GM12878 (cell line): Measurements from ENCODE around the gene EPHB2. TPM values are rescaled to one million over a fixed set of nuclear protein-coding genes. Genes with fewer than 3 reads are reported as not detected.

Experiments used
- ATAC-seq: fragments of 200-7000 bp; cut with Tn5 transposase; 3 replicates; pipeline ENCODE4 v1.9.1; 2020; ENCODE audit warnings: mild to moderate bottlenecking, moderate library complexity
- BruUV-seq: library from RNA; stranded (reverse); fragments of 400-500 nt; replicated peaks from 2 replicates; lab custom pipeline; 2021; lab: Mats Ljungman, UMichigan
- CTCF ChIA-PET: fragments of 300-600 bp; sonication (Branson Sonifier 250); formaldehyde crosslinking; extraction: SDS; loops from one replicate; lab custom pipeline; 2021; ENCODE audit warnings: inconsistent platforms; lab: Yijun Ruan, JAX
- POLR2A ChIA-PET: fragments of 350-600 bp; formaldehyde crosslinking; extraction: SDS; loops from one replicate; lab custom pipeline; 2021; ENCODE audit warnings: inconsistent platforms; lab: Charles Lee
- RAD21 ChIA-PET: fragments of 300-600 bp; sonication (Branson Sonifier 250); formaldehyde crosslinking; loops from one replicate; lab custom pipeline; 2023; ENCODE audit warnings: antibody characterized with exemption; ENCODE audit not compliant: unreplicated experiment; lab: Charles Lee
- SMC1A ChIA-PET: fragments of 300-600 bp; sonication (Branson Sonifier 250); formaldehyde crosslinking; loops from one replicate; lab custom pipeline; 2023; ENCODE audit not compliant: unreplicated experiment, uncharacterized antibody; lab: Charles Lee
- DNase-seq: peaks from one replicate; pipeline ENCODE4 v3.0.0-alpha.2; 2011; ENCODE audit warnings: low read depth, low spot score
- FAIRE-seq: peaks from 3 replicates; lab custom pipeline; 2011; peaks lifted over from hg19 to GRCh38; lab: Jason Lieb, UNC
- H2AFZ ChIP-seq: 2 replicates; pipeline ENCODE4 v1.6.0; 2011; ENCODE audit warnings: low read depth, low read length, control low read depth; ENCODE audit not compliant: control insufficient read depth
- H3K27ac ChIP-seq: 2 replicates; pipeline ENCODE4 v1.5.1; 2011; ENCODE audit warnings: control low read depth; ENCODE audit not compliant: control insufficient read depth, insufficient read depth
- H3K27me3 ChIP-seq, 2 experiments: replicated peaks in 1 of 2; 2 replicates each; pipeline versions ENCODE4 v1.6.0 to v1.6.1; 2011; ENCODE audit warnings: low read length in 1 of 2; ENCODE audit not compliant: control insufficient read depth in 2 of 2, insufficient read depth in 2 of 2
- H3K36me3 ChIP-seq, 2 experiments: 2 replicates each; pipeline ENCODE4 v1.5.1; 2011; ENCODE audit warnings: low read length in 1 of 2; ENCODE audit not compliant: control insufficient read depth in 2 of 2, insufficient read depth in 2 of 2
- H3K4me1 ChIP-seq: 2 replicates; pipeline ENCODE4 v1.6.1; 2011; ENCODE audit warnings: mild to moderate bottlenecking, low read length, moderate library complexity, mixed read lengths; ENCODE audit not compliant: control insufficient read depth, insufficient read depth
- H3K4me2 ChIP-seq: 2 replicates; pipeline ENCODE4 v1.6.0; 2011; ENCODE audit warnings: control low read depth; ENCODE audit not compliant: control insufficient read depth, insufficient read depth
- H3K4me3 ChIP-seq: fragments of 200-600 bp; sonication (generic); 2 replicates; pipeline ENCODE4 v1.5.1; 2016
- H3K79me2 ChIP-seq: 2 replicates; pipeline ENCODE4 v1.6.0; 2011; ENCODE audit warnings: low read length; ENCODE audit not compliant: control insufficient read depth, insufficient read depth
- H3K9ac ChIP-seq: 2 replicates; pipeline ENCODE4 v1.8.0; 2011; ENCODE audit warnings: low read length, control low read depth, mixed read lengths; ENCODE audit not compliant: control insufficient read depth, insufficient read depth
- H3K9me3 ChIP-seq: replicated peaks from 3 replicates; pipeline ENCODE4 v1.5.1; 2011; ENCODE audit warnings: mild to moderate bottlenecking, low read length; ENCODE audit not compliant: control insufficient read depth, insufficient read depth
- H4K20me1 ChIP-seq: 2 replicates; pipeline ENCODE4 v1.6.0; 2011; ENCODE audit not compliant: control insufficient read depth, insufficient read depth
- ATF7 ChIP-seq: fragments of 450-650 bp; IDR thresholded peaks from 2 replicates; pipeline ENCODE4 v1.6.1; 2016; ENCODE audit warnings: low read depth, mild to moderate bottlenecking
- DPF2 ChIP-seq: fragments of 450-650 bp; IDR thresholded peaks from 2 replicates; pipeline ENCODE4 v1.6.1; 2017; ENCODE audit warnings: mild to moderate bottlenecking
- MLLT1 ChIP-seq: fragments of 450-650 bp; IDR thresholded peaks from 2 replicates; pipeline ENCODE4 v1.6.1; 2016; ENCODE audit warnings: mild to moderate bottlenecking
- POU2F2 ChIP-seq: IDR thresholded peaks from 3 replicates; pipeline ENCODE4 v1.6.1; 2011; ENCODE audit warnings: low read depth, mild to moderate bottlenecking, low read length, borderline replicate concordance
- SMAD1 ChIP-seq: fragments of 450-650 bp; IDR thresholded peaks from 2 replicates; pipeline ENCODE4 v1.6.1; 2018; ENCODE audit warnings: mild to moderate bottlenecking, low read depth; ENCODE audit not compliant: partially characterized antibody
- WGBS: methylation state at CpG from one replicate; pipeline ENCODE4 v1.1.6; 2016; ENCODE audit warnings: low lambda C conversion rate; ENCODE audit not compliant: insufficient replicate concordance, insufficient coverage; ENCODE audit errors: missing lambda C conversion rate; 5-methylcytosine and 5-hydroxymethylcytosine counted together
- in situ Hi-C: fragments of 300-500 bp; cut with MboI; formaldehyde crosslinking; loops from 9 replicates; pipeline ENCODE4 v1.14.3; 2018; ENCODE audit warnings: mixed read lengths
- intact Hi-C: fragments of 100-400 bp; cut with micrococcal nuclease; formaldehyde crosslinking; loops from one replicate; pipeline ENCODE4 v1.14.2; 2022; ENCODE audit not compliant: unreplicated experiment
- polyA plus RNA-seq, 11 experiments: library from polyadenylated mRNA; depleted of rRNA in 4 of 11; unstranded in 6 of 11; stranded (reverse) in 5 of 11; fragments of >200 nt; fragmentation: Nextera tagmentation in 4 of 11; fragmentation: Illumina TruSeq in 1 of 11; extraction: Ambion mirVana in 4 of 11; extraction: Trizol in 1 of 11; gene quantifications; 1 replicate in 1 of 11; 2 replicates in 10 of 11; pipeline versions ENCODE4 v1.2.1 to v1.2.3, GENCODE V29; 2011 to 2016; ENCODE audit warnings: inconsistent platforms in 2 of 11, missing spikeins in 2 of 11, low read depth in 1 of 11
- total RNA-seq, 4 experiments: library from RNA; depleted of rRNA in 3 of 4; stranded (reverse); fragments of >200 nt in 3 of 4; fragmentation: Illumina TruSeq in 1 of 4; extraction: Trizol in 1 of 4; gene quantifications; 2 replicates each; pipeline versions ENCODE4 v1.2.1 to v1.2.3, GENCODE V29; 2013 to 2021

EPHB2 gene
- total and polyA plus RNA-seq, 10 of the 15 experiments (the other 5 are each of a cell fraction or from before 2014, with no cell fraction given): 0.13 to 3.3 (median 0.92) TPM

- Histone ChIP-seq H3K27ac (no peak overlapping the region), H3K4me3 (no peak overlapping the region), H3K9me3 (no peaks in the 10 kb centered on the region), H3K4me1 (no peaks in the 10 kb centered on the region), H3K4me2 (no peak overlapping the region), H3K36me3 (no peaks in the 10 kb centered on the region), H4K20me1 (no peaks in the 10 kb centered on the region), H2AFZ (no peak overlapping the region), H3K9ac (no peak overlapping the region), H3K27me3 (peaks cover 0 to 2% of the 10 kb centered on the region in 2 experiments; a peak in 2 of 4 replicates), H3K79me2 (no peaks in the 10 kb centered on the region)
- no peak for DNase-seq
- intact Hi-C loops (no loop called here), in situ Hi-C loops (no loop called here)
- ChIA-PET CTCF (interaction anchor here (0.8 kb wide), 1 partner anchor 117 kb away, joined by 3 read pairs; no protein-coding TSS in a partner anchor), RAD21 (no interaction called here), SMC1A (no interaction called here), POLR2A (no interaction called here)
- BruUV-seq: no TSS peak
- no peak for FAIRE-seq
- no peak for ATAC-seq
- TF ChIP-seq MLLT1 (no peak), POU2F2 (no peak), ATF7 (no peak)
- WGBS: 25% methylated on average over 12 of the region's 13 CpGs
Observed at GRCh38 chr1:22772014-22772413, 61.4 kb downstream of the EPHB2 start.

- Histone ChIP-seq H3K9me3 (no peaks in the 10 kb centered on the region), H3K79me2 (no peaks in the 10 kb centered on the region), H4K20me1 (no peaks in the 10 kb centered on the region), H2AFZ (no peak overlapping the region), H3K27ac (no peak overlapping the region), H3K36me3 (no peaks in the 10 kb centered on the region), H3K4me1 (no peaks in the 10 kb centered on the region), H3K4me3 (no peak overlapping the region), H3K9ac (no peak overlapping the region), H3K27me3 (peaks cover 0 to 5% of the 10 kb centered on the region in 2 experiments; a peak in 2 of 4 replicates), H3K4me2 (no peak overlapping the region)
- ATAC-seq: no peak
- TF ChIP-seq SMAD1 (no peak), DPF2 (no peak)
- ChIA-PET SMC1A (no interaction called here), POLR2A (no interaction called here), CTCF (no interaction called here), RAD21 (no interaction called here)
- BruUV-seq: no TSS peak
- 54% methylated on average over 17 of the region's 17 CpGs for WGBS
- no peak for FAIRE-seq
- in situ Hi-C loops (no loop called here), intact Hi-C loops (no loop called here)
- no peak for DNase-seq
Observed at GRCh38 chr1:22773981-22774832, 63.6 kb downstream of the EPHB2 start.
